ENCODE results near the gene PRXL2C. TPM values are rescaled to one million over a fixed set of nuclear protein-coding genes. Genes with fewer than 3 reads are reported as not detected.

Gene PRXL2C
- total and polyA plus RNA-seq, 2 of the 8 experiments (the other 6 are each of a cell fraction or from before 2014, with no cell fraction given) = 2.8 to 7.3 TPM

Other genes with a start within 250 kb of the PRXL2C start
- 6.7 and 8.2 TPM in 2 replicates for gene ZNF367, start 236.9 kb downstream of the PRXL2C start, total RNA-seq (2021; fragmentation: NEBNext Ultra II Directional; extraction: Animal tissue kit (Norgen Biotek cat#: 25700))
- gene ZNF367, start 236.9 kb downstream of the PRXL2C start, polyA plus RNA-seq (2011; rRNA removed) = 2.0 and 2.2 TPM in 2 replicates
- gene HABP4, start 205.1 kb downstream of the PRXL2C start, total RNA-seq (2021; fragmentation: NEBNext Ultra II Directional; extraction: Animal tissue kit (Norgen Biotek cat#: 25700)) = 10.5 and 11.2 TPM in 2 replicates
- 3.3 and 3.8 TPM in 2 replicates for gene HABP4, start 205.1 kb downstream of the PRXL2C start, polyA plus RNA-seq (2011; rRNA removed)
- gene CDC14B, start 35.5 kb downstream of the PRXL2C start, total RNA-seq (2021; fragmentation: NEBNext Ultra II Directional; extraction: Animal tissue kit (Norgen Biotek cat#: 25700)) = 43.7 and 44.6 TPM in 2 replicates
- gene CDC14B, start 35.5 kb downstream of the PRXL2C start, polyA plus RNA-seq (2011; rRNA removed) = 12.7 and 17.2 TPM in 2 replicates
- 16.1 and 16.8 TPM in 2 replicates for gene ZNF510, start 122.8 kb upstream of the PRXL2C start, total RNA-seq (2021; fragmentation: NEBNext Ultra II Directional; extraction: Animal tissue kit (Norgen Biotek cat#: 25700))
- gene ZNF510, start 122.8 kb upstream of the PRXL2C start, polyA plus RNA-seq (2011; rRNA removed) = 3.3 and 5.3 TPM in 2 replicates
- gene ZNF782, start 199.2 kb upstream of the PRXL2C start, total RNA-seq (2021; fragmentation: NEBNext Ultra II Directional; extraction: Animal tissue kit (Norgen Biotek cat#: 25700)) = 5.2 and 7.4 TPM in 2 replicates
- 1.1 and 1.4 TPM in 2 replicates for gene ZNF782, start 199.2 kb upstream of the PRXL2C start, polyA plus RNA-seq (2011; rRNA removed)